HG02884 (cell line): ENCODE measurements around the gene CLMN.
"Not testable (repeated sequence)": the region's sequence is repeated elsewhere in the genome, so short reads cannot be mapped to it uniquely, and the experiment has no call there.

ENCODE experiments used
- ATAC-seq: cut with Tn5 transposase; IDR thresholded peaks from one replicate; pipeline ENCODE4 v1.9.1; 2021; ENCODE audit warnings: mild to moderate bottlenecking, moderate library complexity; ENCODE audit not compliant: unreplicated experiment

Gene CLMN

DNA sequence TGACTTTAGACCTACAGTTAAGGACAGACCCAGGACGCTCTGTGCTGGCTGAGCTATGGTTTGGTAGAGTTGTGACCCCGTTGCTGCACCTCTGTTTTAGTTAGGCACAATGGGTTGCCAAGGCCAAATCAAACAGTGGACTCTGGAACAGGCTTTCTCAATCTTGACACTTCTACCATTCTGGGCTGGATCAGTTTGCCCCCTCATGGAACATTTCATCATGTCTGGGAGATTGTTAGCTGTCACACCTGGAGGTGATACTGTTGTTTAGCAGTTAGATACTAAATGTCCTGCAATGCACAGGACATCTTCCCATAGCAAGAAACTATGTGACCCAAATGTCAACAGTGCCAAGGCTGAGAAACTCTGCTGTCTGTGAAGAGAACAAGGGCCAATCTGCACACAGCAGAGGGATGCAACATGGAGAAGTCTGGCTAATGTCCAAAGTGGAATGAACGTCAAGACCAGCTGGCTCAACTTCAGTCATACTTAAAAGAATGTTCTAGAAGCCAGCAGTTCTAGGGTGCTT, 96.8 kb downstream of the CLMN start:
- no peak for ATAC-seq

- ATAC-seq, result no peak
These were observed 97.5 kb downstream of the CLMN start for GRCh38 chr14:95222151-95222631.

- no peak for ATAC-seq
These were observed 98.2 kb downstream of the CLMN start for GRCh38 chr14:95221531-95221930.

DNA sequence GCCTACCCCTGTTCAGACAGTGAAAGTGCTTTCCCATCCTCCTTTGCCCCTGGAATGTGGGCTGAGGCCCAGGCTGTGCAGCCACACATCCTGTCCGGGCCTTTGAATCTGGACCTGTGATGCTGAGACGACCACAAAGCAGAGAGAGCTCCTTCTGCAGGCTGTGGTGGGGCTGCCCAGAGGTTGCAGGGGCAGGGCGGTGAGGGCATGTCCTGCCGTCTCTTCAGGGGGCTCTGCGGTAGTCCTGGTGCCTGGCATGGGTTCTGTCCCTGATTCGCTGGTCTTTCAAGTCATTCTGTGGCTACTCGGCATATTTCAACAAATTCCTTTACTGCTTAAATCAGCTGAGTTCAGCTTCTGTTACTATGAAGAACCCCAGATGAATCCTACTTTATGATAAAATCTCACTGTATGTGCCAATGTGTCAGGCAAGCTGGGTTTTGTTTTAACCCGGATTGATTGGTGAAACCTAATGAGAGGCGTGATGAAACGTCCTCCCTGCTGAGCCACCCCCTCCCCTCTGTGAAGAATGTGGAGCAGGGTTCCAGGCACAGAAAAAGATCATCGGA, 99.0 kb downstream of the CLMN start:
- ATAC-seq, result no peak

DNA sequence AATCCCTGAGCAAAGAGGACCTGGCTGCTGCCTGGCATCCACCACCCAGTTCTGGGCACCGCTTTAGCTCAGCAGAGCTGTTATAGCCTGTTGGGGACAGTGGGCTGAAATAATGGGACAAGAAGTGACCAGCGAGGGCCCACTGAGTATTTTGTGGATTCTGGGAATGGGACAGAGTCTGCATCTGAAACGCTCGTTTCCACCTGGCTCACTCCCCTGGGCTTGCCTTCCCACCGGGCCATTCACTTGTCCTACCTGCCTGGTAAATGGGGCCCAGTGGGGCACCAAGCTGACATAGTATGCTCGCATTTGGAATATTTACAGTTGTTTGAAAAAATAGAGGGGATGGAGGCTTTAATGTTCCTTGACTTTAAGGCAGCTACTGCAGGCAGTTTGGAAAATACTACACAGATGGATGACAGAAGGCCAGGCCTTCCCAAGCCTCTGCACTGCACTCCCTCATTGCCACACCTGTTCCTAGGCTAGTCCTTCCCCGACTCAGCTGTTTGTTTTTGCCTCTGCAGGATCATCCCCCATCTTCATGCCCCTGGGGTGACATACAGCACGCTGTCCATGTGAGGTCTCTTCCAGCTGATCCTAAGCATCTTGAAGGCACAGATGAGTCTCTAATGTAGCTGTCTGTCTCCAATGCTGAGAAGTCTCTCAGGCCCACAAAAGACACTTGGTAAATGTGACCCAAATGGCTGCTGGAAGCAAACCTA, 101.1 kb downstream of the CLMN start:
- no peak for ATAC-seq

DNA sequence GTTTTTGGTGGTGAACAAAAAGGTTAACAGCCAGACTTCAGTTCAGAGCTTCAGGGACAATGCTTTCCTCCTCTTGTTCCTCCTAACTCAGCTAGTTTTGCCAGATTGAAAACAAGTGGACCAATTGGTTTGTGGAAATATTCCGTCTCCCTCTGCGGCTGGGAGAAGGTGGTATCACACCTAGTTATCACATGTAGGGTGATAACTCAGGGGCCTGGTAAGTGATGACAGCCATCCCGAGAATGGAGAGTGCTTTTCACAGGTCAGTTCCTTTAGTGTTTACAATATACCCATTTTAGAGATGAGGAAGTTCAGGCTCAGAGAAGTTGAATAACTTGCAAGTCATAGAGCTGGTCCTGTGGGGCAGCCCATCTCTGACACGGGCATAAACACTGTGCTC, 101.7 kb downstream of the CLMN start:
- ATAC-seq, result no peak

DNA sequence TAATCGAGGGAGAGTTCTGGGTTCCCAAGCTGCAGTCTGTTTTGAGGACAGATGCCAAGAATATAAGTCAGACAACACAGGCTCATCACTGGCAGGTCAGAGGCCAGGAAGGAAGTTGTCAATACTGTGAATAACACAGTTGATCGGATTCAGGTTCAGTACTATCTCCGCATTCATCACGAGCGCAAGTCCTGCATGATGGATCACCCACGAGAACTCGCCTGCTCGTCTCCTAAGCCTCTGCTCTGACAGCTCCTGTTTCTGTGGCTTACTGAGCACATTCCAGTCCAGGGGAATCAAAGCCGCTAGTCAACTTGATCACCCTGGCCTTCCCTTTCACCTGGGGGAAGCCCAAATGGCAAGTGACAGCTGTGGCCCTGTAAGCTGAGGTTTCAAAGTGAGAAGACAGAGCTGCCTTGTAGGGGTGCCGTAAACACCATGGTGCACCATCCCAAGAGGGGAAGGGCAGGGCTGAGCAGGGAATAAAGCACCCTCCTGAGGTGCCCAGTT, 102.3 kb downstream of the CLMN start:
- no peak for ATAC-seq

- no peak for ATAC-seq
These were observed 103.7 kb downstream of the CLMN start for GRCh38 chr14:95216008-95216407.

DNA sequence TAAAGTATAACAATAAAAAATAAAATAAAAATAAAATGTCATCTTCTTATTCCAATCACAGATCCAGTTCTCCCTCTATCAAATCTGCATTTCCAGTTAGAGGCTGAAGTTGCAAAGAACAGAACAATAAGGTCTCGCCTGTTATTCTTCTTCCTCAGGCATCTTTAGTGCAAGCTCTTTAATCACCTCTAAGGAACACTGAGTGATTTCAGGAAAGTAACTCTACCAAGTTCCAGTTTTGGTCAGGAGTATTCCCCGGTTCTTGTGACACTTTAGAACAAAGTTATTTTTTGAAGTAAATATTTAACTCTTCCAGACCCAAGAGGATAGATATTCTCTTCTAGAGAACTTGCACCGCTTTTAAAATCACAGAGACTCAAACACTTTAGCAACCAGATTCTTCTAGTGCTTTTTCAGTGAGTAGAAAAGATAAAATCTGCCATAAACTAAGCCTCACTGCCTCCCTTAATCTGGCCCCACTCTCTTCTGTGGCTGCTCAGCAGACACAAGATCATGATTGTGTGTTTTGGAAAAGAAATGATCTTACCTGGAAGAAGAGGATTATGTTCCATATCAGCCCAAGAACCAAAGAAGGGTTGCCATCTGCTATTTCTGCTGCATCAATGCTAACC, 104.5 kb downstream of the CLMN start:
- ATAC-seq, result no peak

GRCh38 chr14:95213774-95214173, 105.9 kb downstream of the CLMN start:
- no peak for ATAC-seq

GRCh38 chr14:95211721-95212504, 107.8 kb downstream of the CLMN start:
- ATAC-seq, result no peak

- ATAC-seq, result no peak
These were observed 109.0 kb downstream of the CLMN start for GRCh38 chr14:95210699-95211098.

DNA sequence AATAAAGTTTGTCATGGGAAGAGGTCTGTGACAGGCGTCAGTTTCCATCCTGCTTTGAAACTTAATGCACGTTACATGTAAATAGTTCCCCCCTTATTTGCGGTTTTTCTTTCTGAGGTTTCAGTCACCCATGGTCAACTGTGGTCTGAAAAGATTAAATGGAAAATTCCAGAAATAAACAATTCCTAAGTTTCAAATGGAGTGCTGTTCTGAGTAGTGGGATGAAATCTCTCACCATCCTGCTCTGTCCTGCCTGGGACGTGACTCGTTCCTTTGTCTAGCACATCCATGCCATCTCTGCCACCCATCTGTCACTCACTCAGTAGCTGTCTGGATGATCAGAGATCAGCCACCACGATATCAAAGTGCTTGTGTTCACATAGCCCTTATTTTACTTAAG, 111.1 kb downstream of the CLMN start:
- ATAC-seq, result no peak

- ATAC-seq, result no peak
These were observed 112.1 kb downstream of the CLMN start for GRCh38 chr14:95207475-95208233.

GRCh38 chr14:95206534-95206933, 113.2 kb downstream of the CLMN start:
- ATAC-seq, result no peak

DNA sequence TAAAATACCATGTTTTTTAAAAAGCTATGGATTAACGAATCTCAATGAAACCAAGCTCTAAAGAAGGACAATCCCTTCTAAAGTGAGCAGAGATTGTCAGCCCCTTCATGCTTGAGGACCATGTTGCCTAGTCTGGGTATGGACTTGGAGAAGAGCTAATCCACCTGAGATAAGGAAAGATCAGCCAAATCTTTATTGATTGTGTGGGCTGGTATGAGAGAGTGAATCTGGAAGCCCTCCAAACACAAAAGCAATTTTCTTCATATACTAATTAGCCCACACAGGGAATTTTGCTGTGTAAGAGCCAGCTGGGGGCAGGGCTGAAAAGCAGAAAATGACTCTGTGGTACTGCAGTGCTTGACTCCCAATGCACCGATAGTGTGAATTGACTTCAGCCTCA, 115.0 kb downstream of the CLMN start:
- ATAC-seq, result no peak

DNA sequence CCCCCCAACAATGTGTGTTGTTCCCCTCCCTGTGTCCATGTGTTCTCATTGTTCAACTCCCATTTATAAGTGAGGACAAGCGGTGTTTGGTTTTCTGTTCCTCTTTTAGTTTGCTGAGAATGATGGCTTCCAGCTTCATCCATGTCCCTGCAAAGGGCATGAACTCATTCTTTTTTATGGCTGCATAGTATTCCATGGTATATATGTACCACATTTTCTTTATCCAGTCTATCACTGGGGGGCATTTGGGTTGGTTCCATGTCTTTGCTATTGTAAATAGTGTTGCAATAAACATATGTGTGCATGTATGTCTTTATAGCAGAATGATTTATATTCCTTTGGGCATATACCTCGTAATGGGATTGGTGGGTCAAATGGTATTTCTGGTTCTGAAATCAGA, 118.0 kb downstream of the CLMN start:
- ATAC-seq, result not testable (repeated sequence)

DNA sequence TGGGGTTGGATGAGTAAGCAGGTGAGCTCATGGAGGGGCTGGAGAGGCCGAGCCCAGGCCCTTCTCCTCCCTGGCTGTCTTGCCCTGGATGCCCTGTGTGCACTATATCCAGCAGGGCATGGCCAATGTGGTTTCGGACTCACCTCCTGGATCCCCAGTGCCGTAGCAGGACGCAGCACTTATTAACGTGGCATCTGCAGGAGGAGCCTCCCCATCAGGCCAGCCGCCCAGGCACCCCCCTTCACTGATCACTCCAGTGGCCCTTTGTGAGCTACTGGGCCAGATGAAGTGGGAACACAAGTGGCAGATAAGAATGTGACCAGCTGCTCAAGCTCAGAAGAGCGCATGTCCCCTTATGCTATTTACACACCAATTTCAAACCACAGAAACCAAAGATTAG, 119.3 kb downstream of the CLMN start:
- ATAC-seq, result no peak

- no peak for ATAC-seq
These were observed 120.3 kb downstream of the CLMN start for GRCh38 chr14:95199298-95199983.

GRCh38 chr14:95198320-95198719, 121.4 kb downstream of the CLMN start:
- no peak for ATAC-seq
